Measurements from ENCODE around the gene ACOT7.
"Not testable (repeated sequence)": the region's sequence is repeated elsewhere in the genome, so short reads cannot be mapped to it uniquely, and the experiment has no call there.

Gene ACOT7

DNA sequence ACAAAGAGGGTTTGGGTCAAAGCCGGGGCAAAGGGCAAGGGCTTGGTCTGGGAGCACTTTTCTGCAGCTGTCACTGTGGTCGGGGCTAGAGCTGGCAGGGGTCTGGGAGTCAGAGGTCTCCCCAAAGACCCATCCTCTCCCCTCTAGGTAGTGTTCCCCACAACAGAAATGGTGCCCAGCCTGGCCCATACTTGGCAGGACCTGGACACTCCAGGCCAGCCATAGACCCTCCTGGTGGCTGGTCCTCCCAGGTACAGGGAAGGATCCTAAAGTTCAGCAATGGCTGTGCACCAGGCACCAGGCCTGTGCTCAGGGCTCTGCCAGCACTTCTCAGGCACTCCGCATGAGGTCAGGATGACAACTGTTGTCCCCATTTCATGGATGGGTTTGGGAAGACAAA is 42.0 kb upstream of the ACOT7 start:
- H3K27ac Mint-ChIP-seq = no peak overlapping the region
- H3K4me1 Mint-ChIP-seq = peaks cover 11% of the 10 kb centered on the region
- no peak overlapping the region for H3K4me3 Mint-ChIP-seq
- peaks cover 44% of the 10 kb centered on the region for H3K27me3 Mint-ChIP-seq (ENCODE audit: low read depth)
- TF ChIP-seq, protein P1, sequence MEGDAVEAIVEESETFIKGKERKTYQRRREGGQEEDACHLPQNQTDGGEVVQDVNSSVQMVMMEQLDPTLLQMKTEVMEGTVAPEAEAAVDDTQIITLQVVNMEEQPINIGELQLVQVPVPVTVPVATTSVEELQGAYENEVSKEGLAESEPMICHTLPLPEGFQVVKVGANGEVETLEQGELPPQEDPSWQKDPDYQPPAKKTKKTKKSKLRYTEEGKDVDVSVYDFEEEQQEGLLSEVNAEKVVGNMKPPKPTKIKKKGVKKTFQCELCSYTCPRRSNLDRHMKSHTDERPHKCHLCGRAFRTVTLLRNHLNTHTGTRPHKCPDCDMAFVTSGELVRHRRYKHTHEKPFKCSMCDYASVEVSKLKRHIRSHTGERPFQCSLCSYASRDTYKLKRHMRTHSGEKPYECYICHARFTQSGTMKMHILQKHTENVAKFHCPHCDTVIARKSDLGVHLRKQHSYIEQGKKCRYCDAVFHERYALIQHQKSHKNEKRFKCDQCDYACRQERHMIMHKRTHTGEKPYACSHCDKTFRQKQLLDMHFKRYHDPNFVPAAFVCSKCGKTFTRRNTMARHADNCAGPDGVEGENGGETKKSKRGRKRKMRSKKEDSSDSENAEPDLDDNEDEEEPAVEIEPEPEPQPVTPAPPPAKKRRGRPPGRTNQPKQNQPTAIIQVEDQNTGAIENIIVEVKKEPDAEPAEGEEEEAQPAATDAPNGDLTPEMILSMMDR (IDR thresholded peaks at IDR 0.05; ENCODE audit: unreplicated experiment in 3 of 3) = no peak
- H3K36me3 Mint-ChIP-seq (ENCODE audit: low read depth) = no peaks in the 10 kb centered on the region
- no peaks in the 10 kb centered on the region for H3K9me3 Mint-ChIP-seq

DNA sequence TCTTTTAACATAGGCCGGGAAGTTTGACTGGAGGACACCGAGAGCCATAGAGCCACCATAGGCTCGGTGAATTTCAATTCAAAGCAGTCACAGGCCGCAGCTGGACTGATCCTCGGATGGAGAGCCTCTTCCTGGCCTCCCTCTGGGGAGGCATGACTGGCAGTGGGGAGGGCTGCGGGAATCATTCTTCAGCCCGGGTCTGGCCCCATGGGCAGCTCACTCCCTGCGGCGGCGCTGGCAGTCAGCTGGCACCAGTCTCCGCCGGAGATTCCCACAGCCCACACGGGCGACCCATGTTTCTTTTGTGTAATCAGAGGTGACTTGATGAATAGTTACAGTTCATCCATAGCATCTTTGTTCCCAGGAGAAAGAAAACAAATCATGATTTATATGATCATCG is 41.6 kb upstream of the ACOT7 start:
- H3K27ac Mint-ChIP-seq = no peak overlapping the region

GRCh38 chr1:6434186-6434585 is 40.6 kb upstream of the ACOT7 start:
- TF ChIP-seq, protein P1 (IDR thresholded peaks at IDR 0.05; ENCODE audit: unreplicated experiment in 3 of 3) = no peak
- Mint-ChIP-seq H3K4me3 (no peak overlapping the region), H3K9me3 (no peaks in the 10 kb centered on the region), H3K36me3 (ENCODE audit: low read depth) (no peaks in the 10 kb centered on the region), H3K4me1 (peaks cover 17% of the 10 kb centered on the region), H3K27me3 (ENCODE audit: low read depth) (peaks cover 48% of the 10 kb centered on the region), H3K27ac (peak overlapping the region in 1 of 3 experiments; percentile 4)

More for the DNA sequence above, 41.6 kb upstream of the ACOT7 start:
- Mint-ChIP-seq H3K9me3 (no peaks in the 10 kb centered on the region), H3K4me3 (no peak overlapping the region), H3K36me3 (ENCODE audit: low read depth) (no peaks in the 10 kb centered on the region), H3K4me1 (peaks cover 15% of the 10 kb centered on the region), H3K27me3 (ENCODE audit: low read depth) (peaks cover 48% of the 10 kb centered on the region)
- TF ChIP-seq, protein P1 (IDR thresholded peaks at IDR 0.05; ENCODE audit: unreplicated experiment in 3 of 3) = no peak

GRCh38 chr1:6431645-6432579 is 38.3 kb upstream of the ACOT7 start:
- Mint-ChIP-seq H3K4me1 (peaks cover 17% of the 10 kb centered on the region), H3K27me3 (ENCODE audit: low read depth) (peaks cover 43% of the 10 kb centered on the region)
- not testable (repeated sequence) for H3K4me3 Mint-ChIP-seq; H3K36me3 Mint-ChIP-seq (ENCODE audit: low read depth); H3K27ac Mint-ChIP-seq; H3K9me3 Mint-ChIP-seq

DNA sequence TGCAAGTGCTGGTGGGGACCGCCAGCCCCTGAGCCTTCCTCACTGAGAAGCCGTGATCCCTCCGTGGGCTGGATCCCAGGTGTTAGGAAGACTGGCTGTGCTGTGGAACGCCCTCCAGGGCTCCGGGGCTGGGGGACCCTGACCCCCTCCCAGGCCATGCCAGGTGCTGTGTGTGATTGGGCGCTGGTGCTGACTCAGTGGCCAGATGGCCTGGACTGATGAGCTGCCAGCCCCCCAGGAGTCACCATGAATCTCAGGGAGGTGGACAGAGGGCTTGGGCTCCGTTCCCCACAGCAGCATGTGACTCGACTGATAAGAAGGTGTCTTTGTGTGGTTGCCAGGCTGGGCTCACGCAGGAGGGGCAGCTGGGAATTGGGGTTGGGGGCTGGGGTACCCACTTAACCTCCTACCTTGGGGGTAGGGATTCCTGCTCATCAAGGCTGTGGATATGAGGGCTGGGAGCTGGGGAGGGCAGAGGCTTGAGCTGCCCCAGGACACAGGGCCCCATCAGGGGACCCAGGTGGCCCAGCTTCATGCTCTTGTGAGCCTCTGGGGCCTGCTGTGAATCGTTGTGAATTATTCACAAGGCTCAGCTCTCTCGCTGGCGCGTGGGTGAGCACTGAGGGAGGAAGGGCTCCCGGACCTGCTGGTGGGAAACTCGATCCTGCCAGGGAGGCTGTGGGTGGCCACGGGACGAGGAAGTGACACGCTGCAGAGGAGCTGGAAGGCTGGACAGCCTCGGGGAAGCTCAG is 36.3 kb upstream of the ACOT7 start:
- H3K27me3 Mint-ChIP-seq (ENCODE audit: low read depth) = peaks cover 60% of the 10 kb centered on the region
- H3K4me1 Mint-ChIP-seq = peaks cover 17% of the 10 kb centered on the region
- not testable (repeated sequence) for H3K36me3 Mint-ChIP-seq (ENCODE audit: low read depth); H3K4me3 Mint-ChIP-seq; H3K9me3 Mint-ChIP-seq; H3K27ac Mint-ChIP-seq

DNA sequence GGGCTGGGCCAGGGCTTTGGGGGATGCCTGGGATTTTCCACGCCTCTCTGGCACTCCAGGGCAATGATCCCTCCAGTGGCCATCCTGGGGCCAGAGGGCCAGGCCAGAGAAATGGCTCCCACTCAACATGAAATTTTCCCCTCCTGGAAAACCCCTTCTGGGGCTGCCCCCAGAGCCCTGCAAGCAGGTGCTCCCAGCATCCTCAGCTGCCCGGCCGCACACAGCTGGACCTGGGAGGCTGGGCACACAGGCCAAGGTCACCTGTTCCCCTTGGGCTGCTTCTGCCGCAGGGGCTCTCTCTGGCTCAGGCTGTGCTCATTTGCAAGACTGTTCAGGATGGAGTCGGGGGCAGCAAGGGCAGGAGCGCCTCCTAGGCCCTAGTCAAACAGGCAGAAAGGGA is 34.9 kb upstream of the ACOT7 start:
- H3K27me3 Mint-ChIP-seq (ENCODE audit: low read depth) = peaks cover 57% of the 10 kb centered on the region
- not testable (repeated sequence) for H3K4me3 Mint-ChIP-seq; H3K9me3 Mint-ChIP-seq; H3K36me3 Mint-ChIP-seq (ENCODE audit: low read depth); H3K27ac Mint-ChIP-seq; H3K4me1 Mint-ChIP-seq

GRCh38 chr1:6427441-6428390 is 34.1 kb upstream of the ACOT7 start:
- H3K4me3 Mint-ChIP-seq = no peak overlapping the region

More at GRCh38 chr1:6427441-6428390, 34.1 kb upstream of the ACOT7 start:
- Mint-ChIP-seq H3K4me1 (peaks cover 7% of the 10 kb centered on the region), H3K27me3 (ENCODE audit: low read depth) (peaks cover 63% of the 10 kb centered on the region), H3K9me3 (no peaks in the 10 kb centered on the region), H3K36me3 (ENCODE audit: low read depth) (no peaks in the 10 kb centered on the region), H3K27ac (no peak overlapping the region)
- TF ChIP-seq, protein P1 (IDR thresholded peaks at IDR 0.05; ENCODE audit: unreplicated experiment in 3 of 3) = no peak
